Muscle of leg (tissue), 11 donors: ENCODE data around the gene EDEM2. TPM values are rescaled to one million over a fixed set of nuclear protein-coding genes. Genes with fewer than 3 reads are reported as not detected.

Source experiments
- DNase-seq: peaks from one replicate; pipeline ENCODE4 v3.0.0; 2013
- H3K27ac ChIP-seq: one replicate; pipeline ENCODE4 v1.5.1; 2013; ENCODE audit warnings: mild to moderate bottlenecking, low read length, control low read depth
- H3K27me3 ChIP-seq: one replicate; pipeline ENCODE4 v1.6.1; 2013; ENCODE audit warnings: low read length; ENCODE audit not compliant: control insufficient read depth, insufficient read depth
- H3K36me3 ChIP-seq: one replicate; pipeline ENCODE4 v1.6.1; 2013; ENCODE audit warnings: low read length; ENCODE audit not compliant: control insufficient read depth, insufficient read depth
- H3K4me1 ChIP-seq: one replicate; pipeline ENCODE4 v1.6.1; 2013; ENCODE audit warnings: low read length; ENCODE audit not compliant: control insufficient read depth, insufficient read depth
- H3K4me3 ChIP-seq: one replicate; pipeline ENCODE4 v1.5.1; 2013; ENCODE audit warnings: low read length, control low read depth
- H3K9me3 ChIP-seq: replicated peaks from 2 replicates; pipeline ENCODE4 v1.6.1; 2013; ENCODE audit warnings: low read depth, low read length; ENCODE audit not compliant: control insufficient read depth
- WGBS: methylation state at CpG from one replicate; pipeline ENCODE4 v1.1.5; 2013; ENCODE audit warnings: missing lambda C conversion rate; ENCODE audit not compliant: insufficient coverage; 5-methylcytosine and 5-hydroxymethylcytosine counted together
- polyA plus RNA-seq, 8 donors: library from polyadenylated mRNA; unstranded; fragments of 120-200 nt; gene quantifications; one replicate each; pipeline versions ENCODE4 v1.2.1 to v1.2.3, GENCODE V29; 2013; ENCODE audit warnings: inconsistent platforms in 1 of 8, low replicate concordance in 1 of 8; ENCODE audit not compliant: insufficient read length in 8 of 8, insufficient read depth in 1 of 8
- total RNA-seq: library from RNA; stranded (reverse); fragments of 120-200 nt; gene quantifications from one replicate; pipeline ENCODE4 v1.2.4, GENCODE V29; 2013

The EDEM2 gene
- total and polyA plus RNA-seq, 9 donors: 7.4 to 10.8 (median 9.4) TPM

DNA sequence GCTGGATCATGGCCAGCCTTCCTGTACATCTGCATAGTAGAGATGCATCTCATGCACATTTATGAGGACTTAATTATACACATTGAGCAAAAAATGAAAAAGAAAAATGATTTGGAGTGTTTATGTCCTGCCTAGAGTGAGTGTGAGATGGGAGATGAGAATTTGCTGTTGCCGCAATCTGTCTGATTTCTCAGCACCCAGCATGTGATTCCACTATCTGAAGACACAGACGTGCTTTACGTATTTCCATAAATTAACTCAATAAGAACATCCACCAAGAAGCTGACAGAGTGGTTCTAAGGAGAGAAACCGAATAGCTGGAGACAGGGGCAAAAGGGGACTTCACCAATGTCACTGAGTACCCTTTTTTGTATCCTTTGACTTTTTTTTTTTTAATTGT lies 15.2 kb downstream of the EDEM2 start:
- Histone ChIP-seq H3K4me1 (peaks cover 8% of the 10 kb centered on the region), H3K27ac (no peak overlapping the region), H3K9me3 (no peaks in the 10 kb centered on the region), H3K27me3 (no peaks in the 10 kb centered on the region), H3K36me3 (peaks cover 43% of the 10 kb centered on the region), H3K4me3 (no peak overlapping the region)
- no peak for DNase-seq
- 83% methylated on average over 1 of the region's 4 CpGs for WGBS

DNA sequence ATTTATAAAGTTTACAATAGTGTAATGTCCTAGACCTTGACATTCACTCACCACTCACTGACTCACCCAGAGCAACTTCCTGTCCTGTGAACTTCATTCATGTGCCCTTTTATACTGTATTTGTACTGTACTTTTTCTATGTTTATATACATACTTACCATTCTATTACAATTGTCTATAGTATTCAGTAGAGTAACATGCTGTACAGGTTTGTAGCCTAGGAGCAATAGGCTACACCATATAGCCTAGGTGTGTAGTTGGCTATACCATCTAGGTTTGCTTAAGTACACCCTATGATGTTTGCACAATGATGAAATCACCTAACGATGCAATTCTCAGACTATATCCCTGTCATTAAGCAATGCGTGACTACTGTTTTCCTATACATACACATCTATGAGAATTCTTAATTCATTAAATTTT lies 17.5 kb downstream of the EDEM2 start:
- peaks cover 3% of the 10 kb centered on the region for H3K4me1 ChIP-seq
- H3K27me3 ChIP-seq: no peaks in the 10 kb centered on the region
- no peaks in the 10 kb centered on the region for H3K9me3 ChIP-seq
- no peak for DNase-seq
- no peak overlapping the region for H3K27ac ChIP-seq
- H3K4me3 ChIP-seq: no peak overlapping the region
- WGBS: no CpG with 5 or more reads among the region's 2 CpGs
- peaks cover 36% of the 10 kb centered on the region for H3K36me3 ChIP-seq

DNA sequence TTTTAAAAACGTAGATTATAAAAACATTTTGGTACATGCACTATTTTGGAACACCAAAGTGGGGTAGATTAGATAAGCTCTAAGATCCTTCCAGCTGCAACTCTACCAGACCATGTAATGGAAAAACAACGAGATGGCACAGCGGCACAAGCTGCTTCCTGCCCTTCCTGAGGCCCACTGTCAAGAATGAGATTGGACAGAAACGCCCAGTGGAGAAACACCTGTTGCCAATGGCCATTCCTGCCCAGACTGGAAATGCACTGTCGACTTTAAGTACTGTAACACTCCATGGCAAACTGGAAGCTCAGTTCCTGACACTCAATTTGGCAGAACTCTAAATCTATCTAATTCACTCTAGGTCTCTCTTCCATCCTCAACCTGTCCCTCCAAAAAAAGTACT lies 21.4 kb downstream of the EDEM2 start:
- H3K9me3 ChIP-seq: no peaks in the 10 kb centered on the region
- WGBS: 83% methylated on average over 4 of the region's 5 CpGs
- H3K4me3 ChIP-seq: no peak overlapping the region
- H3K36me3 ChIP-seq: peaks cover 48% of the 10 kb centered on the region
- no peak for DNase-seq
- no peaks in the 10 kb centered on the region for H3K27me3 ChIP-seq
- no peak overlapping the region for H3K27ac ChIP-seq
- H3K4me1 ChIP-seq: no peaks in the 10 kb centered on the region

DNA sequence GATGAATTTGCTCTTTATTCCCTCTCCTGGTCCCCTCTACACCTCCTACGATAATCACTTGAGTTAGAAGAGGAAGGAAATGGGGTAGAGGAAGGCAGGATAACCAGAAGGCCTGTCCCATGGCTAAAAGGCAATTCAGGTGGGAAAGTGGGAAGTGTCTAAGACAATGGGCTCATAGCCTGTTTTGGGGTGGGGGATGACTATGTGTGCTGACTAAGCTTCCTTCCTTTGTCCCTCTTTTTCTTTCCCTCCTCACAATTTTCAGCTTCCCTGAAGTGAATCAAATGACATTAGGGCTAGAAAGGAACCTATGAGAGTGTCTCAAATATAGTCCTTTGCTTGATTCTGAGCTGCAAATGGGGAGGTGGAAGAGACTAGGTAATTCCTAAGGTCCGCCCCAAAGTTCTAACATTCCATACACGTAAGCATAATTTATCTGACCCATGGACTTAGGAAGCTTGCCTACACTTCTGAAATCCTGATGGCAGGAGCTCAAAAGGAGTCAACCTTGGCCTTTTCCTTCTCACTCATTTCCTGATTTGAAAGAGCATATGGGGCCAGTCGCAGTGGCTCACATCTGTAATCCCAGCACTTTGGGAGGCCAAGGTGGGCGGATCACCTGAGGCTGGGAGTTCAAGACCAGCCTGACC lies 24.3 kb downstream of the EDEM2 start:
- Histone ChIP-seq H3K4me3 (no peak overlapping the region), H3K27me3 (no peaks in the 10 kb centered on the region), H3K9me3 (no peaks in the 10 kb centered on the region), H3K27ac (no peak overlapping the region), H3K4me1 (no peaks in the 10 kb centered on the region), H3K36me3 (peaks cover 64% of the 10 kb centered on the region)
- DNase-seq: no peak
- 83% methylated on average over 2 of the region's 5 CpGs for WGBS

DNA sequence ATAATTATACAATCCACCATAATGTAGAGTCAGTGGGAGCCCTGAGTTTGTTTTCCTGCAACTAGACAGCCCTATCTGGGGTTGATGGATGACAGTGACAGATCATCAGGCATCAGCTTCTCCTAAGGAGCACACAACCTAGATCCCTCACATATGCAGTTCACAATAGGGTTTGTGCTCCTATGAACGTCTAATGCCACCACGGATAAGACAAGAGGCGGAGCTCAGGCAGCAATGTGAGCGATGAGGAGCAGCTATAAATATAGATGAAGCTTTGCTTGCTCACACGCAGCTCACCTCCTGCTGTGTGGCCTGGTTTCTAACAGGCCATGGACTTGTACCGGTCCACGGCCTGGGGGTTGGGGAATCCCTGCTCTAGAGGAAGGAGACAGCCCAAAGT lies 25.9 kb downstream of the EDEM2 start:
- no peak overlapping the region for H3K4me3 ChIP-seq
- H3K9me3 ChIP-seq: no peaks in the 10 kb centered on the region
- DNase-seq: no peak
- 98% methylated on average over 5 of the region's 7 CpGs for WGBS
- H3K4me1 ChIP-seq: no peaks in the 10 kb centered on the region
- H3K27me3 ChIP-seq: no peaks in the 10 kb centered on the region
- no peak overlapping the region for H3K27ac ChIP-seq
- peaks cover 67% of the 10 kb centered on the region for H3K36me3 ChIP-seq

DNA sequence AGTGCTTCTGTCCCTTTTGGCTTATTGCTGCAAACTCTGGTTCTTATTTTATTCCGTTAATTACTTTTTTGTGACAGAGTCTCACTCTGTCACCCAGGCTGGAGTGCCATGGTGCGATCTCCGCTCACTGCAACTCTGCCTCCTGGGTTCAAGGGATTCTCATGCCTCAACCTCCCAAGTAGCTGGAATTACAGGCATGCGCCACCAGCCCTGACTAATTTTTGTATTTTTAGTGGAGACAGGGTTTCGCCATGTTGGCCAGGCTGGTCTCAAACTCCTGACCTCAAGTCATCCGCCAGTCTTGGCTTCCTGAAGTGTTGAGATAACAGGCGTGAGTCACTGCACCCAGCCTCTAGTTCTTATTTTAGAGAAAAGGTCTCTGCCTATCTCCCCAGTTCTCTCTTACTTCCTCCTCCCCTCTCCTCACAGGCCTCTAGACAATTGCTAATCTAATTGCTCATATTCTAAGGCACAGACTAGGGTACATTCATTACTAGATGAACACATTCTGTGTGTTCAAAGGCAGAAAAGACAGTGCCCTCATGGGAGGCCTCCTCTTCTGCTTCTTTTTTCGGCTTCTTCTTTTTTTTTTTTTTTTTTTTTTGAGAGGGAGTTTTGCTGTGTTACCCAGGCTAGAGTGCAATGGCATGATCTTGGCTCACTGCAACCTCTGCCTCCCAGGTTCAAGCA lies 27.0 kb downstream of the EDEM2 start:
- no peak overlapping the region for H3K4me3 ChIP-seq
- peaks cover 69% of the 10 kb centered on the region for H3K36me3 ChIP-seq
- no peak for DNase-seq
- no peak overlapping the region for H3K27ac ChIP-seq
- H3K27me3 ChIP-seq: no peaks in the 10 kb centered on the region
- no peaks in the 10 kb centered on the region for H3K9me3 ChIP-seq
- 98% methylated on average over 3 of the region's 8 CpGs for WGBS
- H3K4me1 ChIP-seq: no peaks in the 10 kb centered on the region

DNA sequence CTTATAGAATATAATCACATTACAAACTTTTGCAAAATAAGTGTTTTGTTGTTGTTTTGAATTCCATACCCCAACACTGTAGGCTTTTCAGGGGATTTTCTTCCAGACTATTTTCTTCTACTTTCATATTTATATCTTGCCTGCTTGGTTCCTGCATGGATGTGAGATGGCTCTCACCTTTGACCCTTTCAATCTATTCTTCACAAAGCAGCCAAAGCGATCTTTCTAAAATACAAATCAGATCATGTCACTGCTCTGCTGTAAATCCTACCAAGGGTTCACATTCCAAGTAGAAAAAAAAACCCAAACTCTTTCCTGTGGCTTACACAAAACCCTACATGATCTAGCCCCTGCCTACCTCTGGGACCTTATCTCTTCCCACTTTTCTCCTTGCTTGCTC lies 29.5 kb downstream of the EDEM2 start:
- 75% methylated on average over 1 of the region's 1 CpG for WGBS
- Histone ChIP-seq H3K4me1 (no peaks in the 10 kb centered on the region), H3K36me3 (peaks cover 52% of the 10 kb centered on the region), H3K27me3 (no peaks in the 10 kb centered on the region), H3K4me3 (no peak overlapping the region), H3K9me3 (no peaks in the 10 kb centered on the region), H3K27ac (peak overlapping the region; percentile 29)
- DNase-seq: no peak

DNA sequence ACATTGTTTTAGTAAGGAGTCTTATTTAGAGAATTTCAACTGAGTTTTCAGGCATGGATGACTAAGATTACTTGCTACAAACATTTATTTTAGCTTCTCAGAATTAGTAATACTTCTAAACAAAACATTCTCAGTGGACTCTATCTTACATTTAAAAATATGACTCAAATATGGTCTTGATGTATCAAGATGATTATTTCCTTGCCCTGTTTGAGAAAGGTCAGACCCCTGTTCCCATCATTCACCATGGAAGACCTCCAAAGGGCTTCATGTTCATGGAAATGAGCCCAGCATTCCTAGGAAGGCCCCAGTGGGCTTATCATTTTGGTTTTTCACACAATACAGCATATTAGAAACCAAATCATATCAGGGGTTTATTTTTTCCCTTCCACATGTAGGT lies 29.9 kb downstream of the EDEM2 start:
- peaks cover 49% of the 10 kb centered on the region for H3K36me3 ChIP-seq
- no peaks in the 10 kb centered on the region for H3K27me3 ChIP-seq
- H3K9me3 ChIP-seq: no peaks in the 10 kb centered on the region
- H3K4me3 ChIP-seq: no peak overlapping the region
- peak; percentile 55 for DNase-seq
- no peak overlapping the region for H3K27ac ChIP-seq
- no peaks in the 10 kb centered on the region for H3K4me1 ChIP-seq

DNA sequence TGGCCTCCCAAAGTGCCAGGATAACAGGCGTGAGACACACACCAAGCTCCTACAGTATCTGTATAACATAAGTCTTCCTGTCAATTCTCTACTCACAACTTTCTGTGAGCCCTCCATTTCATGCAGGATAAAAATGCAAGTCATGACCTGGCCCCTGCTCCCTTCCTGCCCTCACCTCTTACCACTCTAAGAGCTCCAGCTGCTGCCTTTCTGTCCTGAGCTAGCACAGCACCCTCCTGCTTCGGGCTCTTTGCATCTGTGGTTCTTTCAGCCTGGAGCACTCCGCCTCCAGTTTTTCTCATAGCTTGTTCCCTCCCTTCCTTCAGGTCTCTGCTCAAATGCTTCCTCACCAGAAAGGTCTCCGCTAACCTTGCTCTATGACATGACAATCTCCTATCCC lies 30.9 kb downstream of the EDEM2 start:
- H3K4me3 ChIP-seq: no peak overlapping the region
- no peak for DNase-seq
- no peaks in the 10 kb centered on the region for H3K27me3 ChIP-seq
- peaks cover 41% of the 10 kb centered on the region for H3K36me3 ChIP-seq
- no peaks in the 10 kb centered on the region for H3K4me1 ChIP-seq
- H3K27ac ChIP-seq: no peak overlapping the region
- H3K9me3 ChIP-seq: no peaks in the 10 kb centered on the region
- 92% methylated on average over 4 of the region's 4 CpGs for WGBS

DNA sequence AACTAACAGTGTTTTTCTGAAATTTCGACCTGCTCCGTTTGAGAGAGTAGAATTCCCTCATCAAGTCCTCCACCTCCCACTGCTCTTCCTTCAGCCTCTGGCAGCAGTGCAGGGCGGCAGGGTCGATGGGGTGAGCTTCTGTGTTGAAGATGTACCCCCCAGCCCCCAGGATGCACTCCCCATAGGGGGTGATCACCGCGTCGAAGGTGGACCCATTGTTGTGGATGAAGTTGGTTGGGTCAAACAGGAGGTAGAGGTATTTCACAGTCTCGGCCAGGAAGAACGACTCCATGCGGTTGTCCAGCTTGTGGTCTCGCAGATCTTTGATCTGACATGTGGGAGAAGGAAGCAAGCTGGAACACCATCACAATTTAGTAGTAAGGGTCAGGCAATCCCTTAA lies 31.5 kb downstream of the EDEM2 start:
- no peak for DNase-seq
- H3K9me3 ChIP-seq: no peaks in the 10 kb centered on the region
- no peaks in the 10 kb centered on the region for H3K27me3 ChIP-seq
- no peaks in the 10 kb centered on the region for H3K4me1 ChIP-seq
- H3K4me3 ChIP-seq: no peak overlapping the region
- no peak overlapping the region for H3K27ac ChIP-seq
- peaks cover 36% of the 10 kb centered on the region for H3K36me3 ChIP-seq
- 84% methylated on average over 4 of the region's 11 CpGs for WGBS
